HG03039 (cell line): ENCODE results near the gene CATSPERB.

ENCODE experiments used
- ATAC-seq: cut with Tn5 transposase; IDR thresholded peaks from one replicate; pipeline ENCODE4 v1.9.1; 2021; ENCODE audit warnings: mild to moderate bottlenecking, moderate library complexity; ENCODE audit not compliant: unreplicated experiment

Gene CATSPERB, protein sequence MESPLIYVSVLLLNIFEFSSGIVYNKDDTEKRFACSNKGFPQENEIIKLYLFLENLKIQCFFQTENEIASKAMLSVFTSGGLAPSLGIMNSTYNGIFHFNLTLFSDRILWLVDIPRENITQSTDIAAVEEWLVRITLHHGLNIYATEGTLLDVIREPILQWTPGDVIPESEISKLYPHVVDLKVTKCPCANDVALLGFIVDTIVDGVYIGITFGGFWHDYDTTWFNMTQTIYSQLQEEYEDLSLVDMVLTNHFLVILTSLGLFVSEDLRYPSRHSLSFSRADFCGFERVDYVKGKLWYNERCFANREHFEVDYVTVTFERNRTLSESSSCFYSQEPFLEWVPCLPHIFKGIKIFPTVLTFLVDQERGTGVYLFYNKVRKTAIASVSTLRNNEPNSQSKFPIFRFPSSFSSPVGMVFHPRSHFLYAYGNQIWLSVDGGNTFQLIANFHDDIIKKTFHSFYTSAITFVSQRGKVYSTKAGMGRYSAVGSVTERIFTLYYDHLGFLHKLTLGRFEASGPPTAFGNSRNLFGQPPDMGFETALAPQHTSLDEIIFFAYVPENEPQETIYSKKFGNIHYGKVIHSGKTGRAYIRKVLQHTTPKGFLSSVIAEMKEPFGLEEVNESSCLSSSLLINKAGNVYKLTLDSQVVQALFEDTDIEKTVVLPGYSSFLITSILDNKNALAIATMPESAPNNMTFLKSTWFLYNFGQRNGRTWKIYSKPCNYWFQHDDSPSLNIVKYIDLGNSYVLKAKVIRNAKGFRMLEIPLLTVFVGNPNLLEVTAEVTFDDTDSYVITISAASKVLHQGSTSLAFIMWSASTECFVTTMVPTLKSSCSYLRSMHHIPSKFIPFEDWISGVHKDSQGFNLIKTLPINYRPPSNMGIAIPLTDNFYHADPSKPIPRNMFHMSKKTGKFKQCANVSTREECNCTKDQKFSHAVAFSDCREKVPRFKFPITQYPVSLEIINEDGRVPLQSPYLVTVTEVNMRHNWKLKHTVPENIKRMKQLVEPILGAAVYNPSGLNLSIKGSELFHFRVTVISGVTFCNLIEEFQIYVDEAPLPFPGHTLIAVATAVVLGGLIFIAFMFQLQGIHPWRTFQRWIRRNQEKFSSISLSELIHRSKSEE

DNA sequence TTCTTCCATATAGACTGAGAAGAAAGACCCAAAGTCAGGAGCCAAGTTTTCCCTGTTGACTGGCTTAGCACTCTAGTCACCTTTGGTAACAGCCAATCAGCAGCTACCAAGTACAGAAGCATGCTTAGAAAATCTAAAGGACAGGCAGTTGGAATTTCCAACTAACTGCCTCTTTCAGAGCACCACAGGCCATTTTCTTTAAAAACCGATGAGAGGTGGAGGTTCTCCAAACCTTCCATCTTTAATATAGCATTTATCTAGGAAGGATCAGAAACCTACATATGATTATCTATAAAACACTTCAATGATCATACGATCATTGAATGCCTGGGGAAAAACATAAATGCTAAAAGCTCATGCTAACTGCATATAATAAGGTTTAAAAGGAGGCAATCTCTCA lies at the start of gene CATSPERB:
TSS of gene CATSPERB (minus strand) at position 101 of the 400 bp plus-strand sequence. CDS start 2,607 bp downstream, outside the sequence.
- ATAC-seq, result no peak

DNA sequence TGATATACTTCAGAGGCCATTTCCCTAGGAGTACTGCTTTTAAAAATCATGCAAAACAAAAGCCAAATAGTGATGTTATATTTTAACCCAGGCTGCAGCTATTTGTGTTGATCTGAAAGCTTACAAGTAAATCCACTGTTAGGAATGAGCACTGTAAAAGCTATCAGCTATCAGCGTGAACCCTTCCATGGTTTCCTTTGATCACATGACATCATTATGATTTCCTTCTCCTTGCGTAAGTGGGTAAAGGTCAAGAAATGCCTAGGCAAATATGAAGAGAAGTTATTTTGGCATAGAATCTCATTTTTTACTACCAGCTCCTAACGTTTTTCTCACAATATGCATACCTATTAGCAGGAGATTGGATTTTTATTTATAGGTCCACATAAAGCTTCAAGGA lies 48.6 kb upstream of the CATSPERB start:
- ATAC-seq, result no peak

DNA sequence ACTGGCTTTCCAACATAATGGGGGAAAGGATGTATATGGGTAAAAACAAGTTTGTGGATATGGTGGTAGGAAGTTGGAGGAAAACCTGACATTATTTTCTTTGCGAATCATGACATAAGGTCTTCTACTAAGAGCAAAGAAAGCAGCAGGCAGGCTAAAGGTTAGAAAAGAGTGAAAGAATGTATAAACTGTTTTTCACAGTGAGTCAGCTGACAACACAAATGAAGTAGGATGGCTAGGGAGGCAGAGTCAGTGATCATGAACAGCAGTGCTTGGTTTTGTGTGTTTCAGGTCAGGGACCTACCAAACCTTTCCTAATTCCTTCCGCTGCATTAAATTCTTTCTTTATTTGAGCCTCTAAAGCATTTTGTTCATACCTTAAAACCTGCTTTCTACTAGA lies 46.3 kb upstream of the CATSPERB start:
- no peak for ATAC-seq

- no peak for ATAC-seq
These were observed 42.5 kb upstream of the CATSPERB start for GRCh38 chr14:91774140-91775096.

GRCh38 chr14:91770185-91770584 lies 38.3 kb upstream of the CATSPERB start:
- ATAC-seq, result no peak

- ATAC-seq, result no peak
These were observed 23.8 kb upstream of the CATSPERB start for GRCh38 chr14:91755570-91756295.

- no peak for ATAC-seq
These were observed 22.9 kb upstream of the CATSPERB start for GRCh38 chr14:91754819-91755218.

- ATAC-seq, result no peak
These were observed 22.3 kb upstream of the CATSPERB start for GRCh38 chr14:91754185-91754584.

DNA sequence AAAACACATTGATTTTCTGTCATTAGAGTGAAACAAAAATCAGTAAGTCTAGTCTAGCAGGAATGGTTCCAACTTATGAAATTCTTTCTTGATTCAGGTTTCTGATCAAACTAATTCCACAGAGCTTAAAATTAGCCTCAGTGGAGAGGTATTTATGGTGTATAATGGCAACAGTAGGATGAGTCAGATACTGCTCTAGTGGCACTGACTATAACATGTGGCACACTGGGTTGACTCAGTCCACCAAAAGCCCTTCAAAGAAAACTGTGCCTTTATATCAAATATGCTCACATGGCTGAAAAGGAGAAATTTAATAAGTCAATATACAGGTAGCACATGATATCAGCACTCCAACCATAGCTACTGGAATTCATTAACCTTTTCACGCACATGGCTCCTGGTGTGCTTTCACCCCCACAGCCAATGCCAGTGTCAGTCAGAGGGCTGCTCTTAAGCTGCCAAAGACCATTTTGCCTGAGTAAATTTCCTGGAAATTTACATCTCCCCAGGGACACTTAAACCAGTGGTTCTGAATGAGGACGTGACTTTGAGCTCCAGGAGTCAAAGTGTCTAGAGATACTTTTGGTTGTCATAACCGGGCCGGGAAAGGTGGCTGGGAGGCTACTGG lies 21.7 kb upstream of the CATSPERB start:
- no peak for ATAC-seq

- ATAC-seq, result no peak
These were observed 21.1 kb upstream of the CATSPERB start for GRCh38 chr14:91752961-91753360.

- ATAC-seq, result no peak
These were observed 19.8 kb upstream of the CATSPERB start for GRCh38 chr14:91751719-91752118.

DNA sequence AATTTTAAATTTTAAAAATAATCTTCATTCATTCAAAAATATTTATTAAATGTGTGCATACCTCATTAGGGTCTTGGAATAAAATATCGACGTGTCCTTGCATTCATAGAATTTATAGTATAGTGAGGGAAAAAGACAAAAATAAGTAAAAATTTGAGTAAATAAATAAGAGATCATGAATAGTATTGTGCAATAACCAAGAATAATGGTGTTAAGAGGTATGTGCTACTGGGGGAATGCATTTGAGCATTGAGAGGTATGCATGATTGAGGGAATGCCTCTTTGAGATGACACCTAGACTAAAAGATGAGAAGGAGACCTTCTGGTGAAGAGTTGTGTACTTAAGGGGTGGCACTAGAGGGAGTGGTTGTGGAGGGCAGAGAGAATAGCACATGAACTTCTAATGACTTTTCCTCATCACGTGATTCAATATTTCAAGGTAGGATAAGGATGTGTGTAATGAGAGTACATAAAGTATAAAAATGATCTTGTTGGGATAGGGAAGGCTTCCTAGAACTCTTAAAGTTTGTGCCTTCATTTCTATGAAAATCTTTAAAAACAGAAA lies 18.8 kb upstream of the CATSPERB start:
- ATAC-seq, result no peak

DNA sequence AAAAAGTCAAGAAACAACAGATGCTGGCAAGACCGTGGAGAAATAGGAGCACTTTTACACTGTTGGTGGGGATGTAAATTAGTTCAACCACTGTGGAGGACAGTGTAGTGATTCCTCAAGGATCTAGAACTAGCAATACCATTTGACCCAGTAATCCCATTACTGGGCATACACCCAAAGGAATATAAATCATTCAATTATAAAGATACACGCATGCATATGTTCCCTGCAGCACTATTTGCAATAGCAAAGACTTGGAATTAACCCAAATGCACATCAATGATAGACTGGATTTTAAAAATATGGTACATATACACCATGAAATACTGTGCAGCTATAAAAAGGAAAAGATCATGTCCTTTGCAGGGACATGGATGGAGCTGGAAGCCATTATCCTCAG lies 18.0 kb upstream of the CATSPERB start:
- ATAC-seq, result no peak

- ATAC-seq, result no peak
These were observed 16.2 kb upstream of the CATSPERB start for GRCh38 chr14:91748049-91748448.

GRCh38 chr14:91745344-91745743 lies 13.5 kb upstream of the CATSPERB start:
- no peak for ATAC-seq

DNA sequence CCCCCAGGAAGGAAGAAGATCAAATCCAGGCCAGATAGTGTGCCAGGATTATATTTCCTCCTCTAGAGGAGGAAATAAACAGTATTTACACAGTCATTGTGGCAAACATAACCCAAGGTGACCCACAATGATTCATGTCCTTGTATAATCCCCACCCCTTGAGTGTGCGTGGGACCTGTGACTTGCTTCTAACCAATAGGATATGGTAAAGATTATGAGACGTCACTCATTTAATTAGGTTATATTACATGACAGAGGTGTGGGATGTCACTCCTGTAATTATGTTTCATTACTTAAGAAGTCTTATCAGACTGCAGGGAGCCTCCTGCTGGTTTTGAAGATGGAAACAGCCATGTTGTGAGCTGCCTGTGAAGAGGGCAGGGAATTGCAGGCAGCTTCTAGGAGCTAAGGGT lies 12.2 kb upstream of the CATSPERB start:
- ATAC-seq, result no peak

- ATAC-seq, result no peak
These were observed 11.4 kb upstream of the CATSPERB start for GRCh38 chr14:91743305-91743653.

- no peak for ATAC-seq
These were observed 10.9 kb upstream of the CATSPERB start for GRCh38 chr14:91742621-91743304.
